Osteocyte (in vitro differentiated cells): ENCODE measurements around the gene MICU1. TPM values are rescaled to one million over a fixed set of nuclear protein-coding genes. Genes with fewer than 3 reads are reported as not detected.

Experiments used
- DNase-seq: peaks from one replicate; pipeline ENCODE4 v3.0.0; 2021; ENCODE audit warnings: mixed read lengths; ENCODE audit not compliant: unreplicated experiment; ENCODE audit errors: extremely low spot score
- H3K27ac Mint-ChIP-seq: one replicate; pipeline ENCODE4 v1.8.0; 2021; ENCODE audit warnings: mild to moderate bottlenecking, mixed read lengths; ENCODE audit not compliant: unreplicated experiment
- H3K27me3 Mint-ChIP-seq: one replicate; pipeline ENCODE4 v1.8.0; 2021; ENCODE audit warnings: mixed read lengths; ENCODE audit not compliant: unreplicated experiment
- H3K36me3 Mint-ChIP-seq: one replicate; pipeline ENCODE4 v1.8.0; 2021; ENCODE audit warnings: mixed read lengths; ENCODE audit not compliant: unreplicated experiment
- H3K4me1 Mint-ChIP-seq: one replicate; pipeline ENCODE4 v1.8.0; 2021; ENCODE audit warnings: mixed read lengths; ENCODE audit not compliant: unreplicated experiment
- H3K4me3 Mint-ChIP-seq: one replicate; pipeline ENCODE4 v1.8.0; 2021; ENCODE audit warnings: mild to moderate bottlenecking, moderate library complexity, mixed read lengths; ENCODE audit not compliant: unreplicated experiment
- H3K9me3 Mint-ChIP-seq: one replicate; pipeline ENCODE4 v1.8.0; 2021; ENCODE audit warnings: mixed read lengths; ENCODE audit not compliant: unreplicated experiment
- CTCF ChIP-seq: fragments of 200-600 bp; sonication (generic); IDR thresholded peaks from 2 replicates; pipeline ENCODE4 v1.5.0; 2021; ENCODE audit warnings: antibody characterized with exemption, mild to moderate bottlenecking, moderate library complexity
- total RNA-seq: library from RNA; stranded (reverse); gene quantifications from 2 replicates; pipeline ENCODE4 v1.2.1, GENCODE V29; 2021

MICU1 gene
- total RNA-seq, 1 donor from 2014 or later, result 58.9 TPM

GRCh38 chr10:72323771-72324191, 302.1 kb downstream of the MICU1 start:
- Mint-ChIP-seq H3K36me3 (no peaks in the 10 kb centered on the region), H3K4me1 (peaks cover 70% of the 10 kb centered on the region), H3K27me3 (no peaks in the 10 kb centered on the region), H3K9me3 (no peaks in the 10 kb centered on the region), H3K4me3 (no peak overlapping the region), H3K27ac (peak overlapping the region; percentile 100)
- no peak for TF ChIP-seq CTCF
- DNase-seq, result no peak

GRCh38 chr10:72323108-72323749, 302.6 kb downstream of the MICU1 start:
- peaks cover 69% of the 10 kb centered on the region for H3K4me1 Mint-ChIP-seq
- H3K27ac Mint-ChIP-seq, result peak overlapping the region; percentile 100
- TF ChIP-seq CTCF, result no peak
- H3K9me3 Mint-ChIP-seq, result no peaks in the 10 kb centered on the region
- no peak overlapping the region for H3K4me3 Mint-ChIP-seq
- H3K36me3 Mint-ChIP-seq, result no peaks in the 10 kb centered on the region
- H3K27me3 Mint-ChIP-seq, result no peaks in the 10 kb centered on the region
- no peak for DNase-seq

GRCh38 chr10:72322280-72323058, 303.4 kb downstream of the MICU1 start:
- H3K9me3 Mint-ChIP-seq, result no peaks in the 10 kb centered on the region
- TF ChIP-seq CTCF, result no peak
- no peaks in the 10 kb centered on the region for H3K27me3 Mint-ChIP-seq
- H3K4me3 Mint-ChIP-seq, result no peak overlapping the region
- DNase-seq, result no peak
- H3K4me1 Mint-ChIP-seq, result peaks cover 63% of the 10 kb centered on the region
- peak overlapping the region; percentile 100 for H3K27ac Mint-ChIP-seq
- no peaks in the 10 kb centered on the region for H3K36me3 Mint-ChIP-seq

GRCh38 chr10:72322030-72322279, 303.9 kb downstream of the MICU1 start:
- H3K36me3 Mint-ChIP-seq, result no peaks in the 10 kb centered on the region
- H3K4me1 Mint-ChIP-seq, result peaks cover 68% of the 10 kb centered on the region
- H3K27ac Mint-ChIP-seq, result peak overlapping the region; percentile 100
- no peak for DNase-seq
- H3K27me3 Mint-ChIP-seq, result no peaks in the 10 kb centered on the region
- no peak for TF ChIP-seq CTCF
- no peaks in the 10 kb centered on the region for H3K9me3 Mint-ChIP-seq
- no peak overlapping the region for H3K4me3 Mint-ChIP-seq

- peaks cover 64% of the 10 kb centered on the region for H3K4me1 Mint-ChIP-seq
- H3K36me3 Mint-ChIP-seq, result no peaks in the 10 kb centered on the region
- H3K27ac Mint-ChIP-seq, result peak overlapping the region; percentile 100
- TF ChIP-seq CTCF, result no peak
- H3K9me3 Mint-ChIP-seq, result no peaks in the 10 kb centered on the region
- no peaks in the 10 kb centered on the region for H3K27me3 Mint-ChIP-seq
- DNase-seq, result no peak
- no peak overlapping the region for H3K4me3 Mint-ChIP-seq
Observed at GRCh38 chr10:72321248-72322029, 304.4 kb downstream of the MICU1 start.
